IMR-90 (cell line): Measurements from ENCODE around the gene CIB2. TPM values are rescaled to one million over a fixed set of nuclear protein-coding genes. Genes with fewer than 3 reads are reported as not detected.

Experiments
- ATAC-seq: fragments of 200-7000 bp; cut with Tn5 transposase; 2 replicates; pipeline ENCODE4 v1.9.1; 2020; ENCODE audit warnings: low read depth, mild to moderate bottlenecking, moderate library complexity
- BruUV-seq: library from RNA; stranded (reverse); fragments of 400-500 nt; replicated peaks from 2 replicates; lab custom pipeline; 2021; lab: Mats Ljungman, UMichigan
- CTCF ChIA-PET: fragments of 300-600 bp; formaldehyde crosslinking; extraction: SDS; loops from one replicate; lab custom pipeline; 2021; ENCODE audit warnings: antibody characterized with exemption; lab: Yijun Ruan, JAX
- POLR2A ChIA-PET: fragments of 300-600 bp; sonication (Branson Sonifier 250); formaldehyde crosslinking; loops from one replicate; lab custom pipeline; 2022; ENCODE audit warnings: antibody characterized with exemption; ENCODE audit not compliant: unreplicated experiment; lab: Charles Lee
- DNase-seq: peaks from one replicate; pipeline ENCODE4 v3.0.0; 2013
- H2AFZ ChIP-seq: replicated peaks from 2 replicates; pipeline ENCODE3; 2013; ENCODE audit warnings: low read length, mild to moderate bottlenecking; ENCODE audit not compliant: poor library complexity
- H2AK5ac ChIP-seq: 2 replicates; pipeline ENCODE4 v1.6.1; 2013; ENCODE audit warnings: low read depth, low read length, inconsistent platforms
- H2AK9ac ChIP-seq: replicated peaks from 2 replicates; pipeline ENCODE3; 2013; ENCODE audit warnings: mild to moderate bottlenecking, low read depth, low read length, moderate library complexity; ENCODE audit not compliant: poor library complexity
- H2BK120ac ChIP-seq: 2 replicates; pipeline ENCODE4 v1.6.1; 2013; ENCODE audit warnings: low read depth, low read length, inconsistent platforms
- H2BK15ac ChIP-seq: 3 replicates; pipeline ENCODE4 v1.6.1; 2013; ENCODE audit warnings: low read depth, low read length, inconsistent platforms
- H2BK20ac ChIP-seq: 2 replicates; pipeline ENCODE4 v1.6.1; 2013; ENCODE audit warnings: low read depth, mild to moderate bottlenecking, inconsistent platforms, low read length, moderate library complexity
- H2BK5ac ChIP-seq: 2 replicates; pipeline ENCODE4 v1.6.1; 2013; ENCODE audit warnings: mild to moderate bottlenecking, low read depth, low read length, inconsistent platforms; ENCODE audit not compliant: poor library complexity, severe bottlenecking
- H3K14ac ChIP-seq: replicated peaks from 2 replicates; pipeline ENCODE4 v1.6.1; 2013; ENCODE audit warnings: low read depth, low read length, inconsistent platforms
- H3K18ac ChIP-seq: 2 replicates; pipeline ENCODE4 v1.6.1; 2013; ENCODE audit warnings: low read depth, low read length, control low read depth
- H3K23ac ChIP-seq: 2 replicates; pipeline ENCODE4 v1.6.1; 2013; ENCODE audit warnings: low read depth, low read length, inconsistent platforms
- H3K27ac ChIP-seq: 2 replicates; pipeline ENCODE4 v1.5.1; 2013; ENCODE audit warnings: mild to moderate bottlenecking, control low read depth, low read length; ENCODE audit not compliant: insufficient read depth
- H3K27me3 ChIP-seq: 2 replicates; pipeline ENCODE4 v1.6.1; 2013; ENCODE audit warnings: low read length; ENCODE audit not compliant: control insufficient read depth, insufficient read depth
- H3K36me3 ChIP-seq: 2 replicates; pipeline ENCODE4 v1.6.1; 2013; ENCODE audit warnings: low read length, mixed read lengths; ENCODE audit not compliant: control insufficient read depth, insufficient read depth
- H3K4ac ChIP-seq: 2 replicates; pipeline ENCODE4 v1.6.1; 2013; ENCODE audit warnings: low read depth, low read length, inconsistent platforms
- H3K4me1 ChIP-seq: 2 replicates; pipeline ENCODE4 v1.6.1; 2013; ENCODE audit warnings: low read length, mixed read lengths; ENCODE audit not compliant: control insufficient read depth, insufficient read depth
- H3K4me2 ChIP-seq: 2 replicates; pipeline ENCODE4 v1.6.1; 2013; ENCODE audit warnings: low read depth, mild to moderate bottlenecking, control low read depth, low read length, moderate library complexity
- H3K4me3 ChIP-seq: 2 replicates; pipeline ENCODE4 v1.5.1; 2013; ENCODE audit warnings: low read depth, mild to moderate bottlenecking, control low read depth, low read length, moderate library complexity; ENCODE audit not compliant: insufficient read depth
- H3K56ac ChIP-seq: 2 replicates; pipeline ENCODE4 v1.6.1; 2013; ENCODE audit warnings: low read length, inconsistent platforms; ENCODE audit not compliant: insufficient read depth; ENCODE audit errors: extremely low read depth
- H3K79me1 ChIP-seq, 2 experiments: 2 replicates each; pipeline ENCODE4 v1.6.1; 2013; ENCODE audit warnings: low read length in 2 of 2, inconsistent platforms in 1 of 2, low read depth in 1 of 2
- H3K9ac ChIP-seq: 2 replicates; pipeline ENCODE4 v1.6.1; 2013; ENCODE audit warnings: low read depth, low read length, control low read depth
- H3K9me1 ChIP-seq: 2 replicates; pipeline ENCODE4 v1.6.1; 2013; ENCODE audit warnings: low read length, inconsistent platforms; ENCODE audit not compliant: insufficient read depth
- H3K9me3 ChIP-seq: 2 replicates; pipeline ENCODE4 v1.6.1; 2013; ENCODE audit warnings: low read length; ENCODE audit not compliant: control insufficient read depth, insufficient read depth
- H4K20me1 ChIP-seq: 2 replicates; pipeline ENCODE4 v1.6.1; 2013; ENCODE audit warnings: low read length, inconsistent platforms; ENCODE audit not compliant: insufficient read depth
- H4K5ac ChIP-seq: 2 replicates; pipeline ENCODE4 v1.6.1; 2013; ENCODE audit warnings: mild to moderate bottlenecking, low read depth, low read length, control low read depth
- H4K8ac ChIP-seq, 2 experiments: 2 replicates each; pipeline ENCODE4 v1.6.1; 2013; ENCODE audit warnings: low read depth in 2 of 2, low read length in 2 of 2, control low read depth in 1 of 2, inconsistent platforms in 1 of 2
- H4K91ac ChIP-seq: 2 replicates; pipeline ENCODE4 v1.6.1; 2013; ENCODE audit warnings: low read depth, low read length, inconsistent platforms; ENCODE audit not compliant: insufficient read depth
- NFE2L2 ChIP-seq: fragments of 150-350 bp; IDR thresholded peaks from 2 replicates; pipeline ENCODE4 v1.6.1; 2016; ENCODE audit warnings: low read depth, mild to moderate bottlenecking, low read length
- POLR2A ChIP-seq: IDR thresholded peaks from 2 replicates; pipeline ENCODE4 v1.6.1; 2012; ENCODE audit warnings: mild to moderate bottlenecking, low read depth, low read length
- WGBS, 2 experiments: methylation state at CpG; one replicate each; pipeline versions ENCODE4 v1.1.5 to v1.1.7; 2013; ENCODE audit warnings: missing lambda C conversion rate in 2 of 2; ENCODE audit not compliant: insufficient read length in 1 of 2; ENCODE audit errors: extremely low coverage in 2 of 2; 5-methylcytosine and 5-hydroxymethylcytosine counted together
- dilution Hi-C: fragments of 300-500 bp; cut with HindIII; formaldehyde crosslinking; loops from one replicate; pipeline ENCODE4 v1.14.3; 2018; ENCODE audit warnings: low sequenced_read_pairs; ENCODE audit not compliant: unreplicated experiment
- in situ Hi-C: fragments of 300-500 bp; cut with MboI; formaldehyde crosslinking; loops from 3 replicates; pipeline ENCODE4 v1.14.3; 2019; ENCODE audit warnings: low sequenced_read_pairs, inconsistent platforms, mixed read lengths
- intact Hi-C: fragments of 100-400 bp; cut with micrococcal nuclease; formaldehyde crosslinking; loops from 2 replicates; pipeline ENCODE4 v1.10.0; 2022
- polyA plus RNA-seq, 3 experiments: library from polyadenylated mRNA; depleted of rRNA; stranded (reverse); fragments of >200 nt; gene quantifications; 2 replicates each; pipeline ENCODE4 v1.2.3, GENCODE V29; 2012; ENCODE audit warnings: low replicate concordance in 1 of 3
- total RNA-seq: library from RNA; depleted of rRNA; stranded (reverse); fragments of >200 nt; gene quantifications from 2 replicates; pipeline ENCODE4 v1.2.3, GENCODE V29; 2012
- TF ChIP-seq, protein P1 (sequence below): conservative IDR thresholded peaks from 2 replicates; pipeline ENCODE4 v1.5.1; 2012; ENCODE audit warnings: mild to moderate bottlenecking, low read depth, low read length, improper control_type of control experiment

The CIB2 gene
- total and polyA plus RNA-seq, 2 of the 4 experiments (the other 2 are of a cell fraction) = 2.2 to 2.4 TPM

DNA sequence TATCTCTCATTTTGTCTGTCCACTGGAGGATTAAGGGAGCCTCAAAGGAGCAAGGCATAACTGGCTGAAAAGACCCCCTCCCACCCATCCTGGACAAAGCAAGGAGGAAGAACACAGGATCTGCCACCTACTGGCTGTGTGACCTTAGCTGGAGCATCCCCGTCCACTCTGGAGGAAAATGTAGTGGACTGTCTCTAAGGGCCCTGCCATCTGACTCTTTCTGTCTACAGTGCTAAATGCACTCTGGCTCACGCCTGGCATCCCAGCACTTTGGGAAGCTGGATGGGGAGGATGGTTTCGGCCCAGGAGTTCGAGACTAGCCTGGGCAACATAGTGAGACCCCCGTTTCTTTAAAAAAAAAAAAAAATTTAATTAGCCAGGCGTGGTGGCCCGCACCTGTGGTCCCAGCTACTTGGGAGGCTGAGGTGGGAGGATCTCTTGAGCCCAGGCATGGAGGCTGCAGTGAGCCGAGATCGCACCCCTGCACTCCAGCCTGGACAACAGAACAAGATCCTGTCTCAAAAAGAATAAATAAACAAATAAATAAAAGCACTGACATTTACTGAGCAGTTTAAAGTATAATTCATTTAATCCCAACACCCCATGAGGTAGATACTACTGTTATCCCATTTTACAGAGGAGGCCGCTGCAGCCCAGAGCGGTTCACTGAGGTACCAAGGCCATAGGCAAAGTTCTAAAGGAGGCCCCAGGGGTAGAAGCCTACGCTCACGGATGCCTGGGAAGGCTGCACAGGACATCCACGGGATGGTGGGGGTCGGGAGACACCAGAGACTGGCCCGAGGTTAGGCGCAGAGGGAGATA is 54.8 kb downstream of the CIB2 start:
- Histone ChIP-seq H3K36me3 (peaks cover 2% of the 10 kb centered on the region), H2BK5ac (peak overlapping the region; percentile 84), H3K9ac (peak overlapping the region; percentile 92), H3K4ac (peak overlapping the region; percentile 90), H2AK5ac (peak overlapping the region; percentile 98), H2AFZ (peak overlapping the region; percentile 92), H3K18ac (peak overlapping the region; percentile 80), H3K4me1 (peaks cover 9% of the 10 kb centered on the region), H4K5ac (peak overlapping the region; percentile 80), H3K27ac (peak overlapping the region; percentile 97), H3K79me1 (peaks cover 14 to 41% of the 10 kb centered on the region in 2 experiments), H3K56ac (peak overlapping the region; percentile 64; the same call in 1 of the 2 replicates), H3K9me3 (no peaks in the 10 kb centered on the region), H2BK20ac (peak overlapping the region; percentile 67), H3K9me1 (peaks cover 17% of the 10 kb centered on the region), H2BK15ac (peak overlapping the region; percentile 96), H4K20me1 (peaks cover 16% of the 10 kb centered on the region), H3K27me3 (no peaks in the 10 kb centered on the region), H3K23ac (peak overlapping the region; percentile 94), H4K8ac (peak overlapping the region; percentile 73 to 83), H3K4me3 (peak overlapping the region; percentile 77), H4K91ac (peak overlapping the region; percentile 85), H3K14ac (peak overlapping the region; percentile 96), H2AK9ac (peak overlapping the region; percentile 96), H2BK120ac (peak overlapping the region; percentile 83), H3K4me2 (peak overlapping the region; percentile 70)
- intact Hi-C loops (no loop called here), in situ Hi-C loops (no loop called here), dilution Hi-C loops (no loop called here)
- WGBS, 2 experiments = 27% methylated on average over 2 of the region's 17 CpGs; no CpG with 5 or more reads in 1 of the 2 experiments
- BruUV-seq = no TSS peak
- TF ChIP-seq POLR2A = peak; percentile 32
- TF ChIP-seq, protein P1, sequence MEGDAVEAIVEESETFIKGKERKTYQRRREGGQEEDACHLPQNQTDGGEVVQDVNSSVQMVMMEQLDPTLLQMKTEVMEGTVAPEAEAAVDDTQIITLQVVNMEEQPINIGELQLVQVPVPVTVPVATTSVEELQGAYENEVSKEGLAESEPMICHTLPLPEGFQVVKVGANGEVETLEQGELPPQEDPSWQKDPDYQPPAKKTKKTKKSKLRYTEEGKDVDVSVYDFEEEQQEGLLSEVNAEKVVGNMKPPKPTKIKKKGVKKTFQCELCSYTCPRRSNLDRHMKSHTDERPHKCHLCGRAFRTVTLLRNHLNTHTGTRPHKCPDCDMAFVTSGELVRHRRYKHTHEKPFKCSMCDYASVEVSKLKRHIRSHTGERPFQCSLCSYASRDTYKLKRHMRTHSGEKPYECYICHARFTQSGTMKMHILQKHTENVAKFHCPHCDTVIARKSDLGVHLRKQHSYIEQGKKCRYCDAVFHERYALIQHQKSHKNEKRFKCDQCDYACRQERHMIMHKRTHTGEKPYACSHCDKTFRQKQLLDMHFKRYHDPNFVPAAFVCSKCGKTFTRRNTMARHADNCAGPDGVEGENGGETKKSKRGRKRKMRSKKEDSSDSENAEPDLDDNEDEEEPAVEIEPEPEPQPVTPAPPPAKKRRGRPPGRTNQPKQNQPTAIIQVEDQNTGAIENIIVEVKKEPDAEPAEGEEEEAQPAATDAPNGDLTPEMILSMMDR = peak; percentile 19; the same call in 1 of the 2 replicates
- no peak for TF ChIP-seq NFE2L2
- POLR2A ChIA-PET = no interaction called here
- ATAC-seq (no peak), DNase-seq (no peak)
- CTCF ChIA-PET = interaction anchor here (0.6 to 0.9 kb wide), 4 partner anchors 25 to 744 kb away, joined by 3 to 4 read pairs (median 4); no protein-coding TSS in a partner anchor
